SJCRH30 (cell line): ENCODE measurements around the gene WDFY2. TPM values are rescaled to one million over a fixed set of nuclear protein-coding genes. Genes with fewer than 3 reads are reported as not detected.

Experiments used
- DNase-seq, 2 experiments: peaks; one replicate each; pipeline ENCODE4 v3.0.0-alpha.2; 2015 to 2020
- H3K27ac ChIP-seq: fragments of 250-450 bp; sonication (Bioruptor Pico); 2 replicates; pipeline ENCODE4 v1.5.1; 2020; ENCODE audit warnings: mild to moderate bottlenecking, moderate library complexity
- H3K27me3 ChIP-seq: fragments of 250-450 bp; sonication (Bioruptor Pico); 2 replicates; pipeline ENCODE4 v1.5.1; 2020; ENCODE audit warnings: mild to moderate bottlenecking, moderate library complexity
- H3K36me3 ChIP-seq: fragments of 250-450 bp; sonication (Bioruptor Pico); 2 replicates; pipeline ENCODE4 v1.5.1; 2020; ENCODE audit warnings: mild to moderate bottlenecking, moderate library complexity
- H3K4me1 ChIP-seq: fragments of 250-450 bp; sonication (Bioruptor Pico); 2 replicates; pipeline ENCODE4 v1.5.1; 2020; ENCODE audit warnings: mild to moderate bottlenecking, moderate library complexity
- H3K4me3 ChIP-seq: fragments of 250-450 bp; sonication (Bioruptor Pico); 2 replicates; pipeline ENCODE4 v1.5.1; 2020; ENCODE audit warnings: mild to moderate bottlenecking, moderate library complexity
- H3K9me3 ChIP-seq: fragments of 250-450 bp; sonication (Bioruptor Pico); replicated peaks from 2 replicates; pipeline ENCODE4 v1.5.1; 2020; ENCODE audit warnings: mild to moderate bottlenecking, moderate library complexity
- total RNA-seq: library from RNA; depleted of rRNA; stranded (reverse); fragments of >200 nt; shearing (Covaris generic); gene quantifications from 2 replicates; pipeline ENCODE4 v1.2.3, GENCODE V29; 2014

WDFY2 gene
- total RNA-seq, 1 experiment from 2014 or later = 13.2 TPM

GRCh38 chr13:51768378-51768921 lies 184.2 kb downstream of the WDFY2 start:
- Histone ChIP-seq H3K27ac (no peak overlapping the region), H3K4me1 (peaks cover 21% of the 10 kb centered on the region), H3K9me3 (no peaks in the 10 kb centered on the region), H3K4me3 (no peak overlapping the region), H3K27me3 (no peaks in the 10 kb centered on the region), H3K36me3 (no peaks in the 10 kb centered on the region)
- DNase-seq = no peak

- no peaks in the 10 kb centered on the region for H3K36me3 ChIP-seq
- peaks cover 16% of the 10 kb centered on the region for H3K4me1 ChIP-seq
- DNase-seq = no peak
- no peaks in the 10 kb centered on the region for H3K9me3 ChIP-seq
- no peak overlapping the region for H3K27ac ChIP-seq
- H3K27me3 ChIP-seq = no peaks in the 10 kb centered on the region
- no peak overlapping the region for H3K4me3 ChIP-seq
Observed at GRCh38 chr13:51768976-51769375, 184.7 kb downstream of the WDFY2 start.

- H3K9me3 ChIP-seq = no peaks in the 10 kb centered on the region
- H3K27me3 ChIP-seq = no peaks in the 10 kb centered on the region
- no peak overlapping the region for H3K27ac ChIP-seq
- H3K36me3 ChIP-seq = no peaks in the 10 kb centered on the region
- H3K4me1 ChIP-seq = peaks cover 12% of the 10 kb centered on the region
- no peak for DNase-seq
- no peak overlapping the region for H3K4me3 ChIP-seq
Observed at GRCh38 chr13:51769455-51770127, 185.3 kb downstream of the WDFY2 start.

- Histone ChIP-seq H3K4me1 (peaks cover 9% of the 10 kb centered on the region), H3K27me3 (no peaks in the 10 kb centered on the region), H3K36me3 (no peaks in the 10 kb centered on the region), H3K27ac (no peak overlapping the region), H3K4me3 (no peak overlapping the region), H3K9me3 (no peaks in the 10 kb centered on the region)
- DNase-seq = no peak
Observed at GRCh38 chr13:51770160-51770559, 185.9 kb downstream of the WDFY2 start.

- no peak for DNase-seq
- H3K4me3 ChIP-seq = no peak overlapping the region
- peaks cover 2% of the 10 kb centered on the region; the same call in 1 of the 2 replicates for H3K4me1 ChIP-seq
- H3K36me3 ChIP-seq = no peaks in the 10 kb centered on the region
- H3K27me3 ChIP-seq = no peaks in the 10 kb centered on the region
- no peak overlapping the region for H3K27ac ChIP-seq
- H3K9me3 ChIP-seq = no peaks in the 10 kb centered on the region
Observed at GRCh38 chr13:51770681-51771417, 186.6 kb downstream of the WDFY2 start.

GRCh38 chr13:51771418-51772104 lies 187.3 kb downstream of the WDFY2 start:
- no peak for DNase-seq
- Histone ChIP-seq H3K4me3 (no peak overlapping the region), H3K9me3 (no peaks in the 10 kb centered on the region), H3K27me3 (no peaks in the 10 kb centered on the region), H3K36me3 (no peaks in the 10 kb centered on the region), H3K4me1 (no peaks in the 10 kb centered on the region), H3K27ac (no peak overlapping the region)

- Histone ChIP-seq H3K4me1 (no peaks in the 10 kb centered on the region), H3K9me3 (no peaks in the 10 kb centered on the region), H3K36me3 (no peaks in the 10 kb centered on the region), H3K27ac (no peak overlapping the region), H3K27me3 (no peaks in the 10 kb centered on the region), H3K4me3 (no peak overlapping the region)
- no peak for DNase-seq
Observed at GRCh38 chr13:51772105-51772455, 187.8 kb downstream of the WDFY2 start.

GRCh38 chr13:51772781-51773180 lies 188.5 kb downstream of the WDFY2 start:
- H3K36me3 ChIP-seq = no peaks in the 10 kb centered on the region
- no peak overlapping the region for H3K27ac ChIP-seq
- no peaks in the 10 kb centered on the region for H3K27me3 ChIP-seq
- no peaks in the 10 kb centered on the region for H3K9me3 ChIP-seq
- DNase-seq = no peak
- no peak overlapping the region for H3K4me3 ChIP-seq
- no peaks in the 10 kb centered on the region for H3K4me1 ChIP-seq

GRCh38 chr13:51773515-51773914 lies 189.3 kb downstream of the WDFY2 start:
- Histone ChIP-seq H3K4me1 (peaks cover 7% of the 10 kb centered on the region; the same call in 1 of the 2 replicates), H3K27me3 (no peaks in the 10 kb centered on the region), H3K4me3 (no peak overlapping the region), H3K9me3 (no peaks in the 10 kb centered on the region), H3K27ac (no peak overlapping the region), H3K36me3 (no peaks in the 10 kb centered on the region)
- no peak for DNase-seq

GRCh38 chr13:51776179-51776578 lies 191.9 kb downstream of the WDFY2 start:
- H3K27ac ChIP-seq = no peak overlapping the region
- H3K36me3 ChIP-seq = no peaks in the 10 kb centered on the region

GRCh38 chr13:51777921-51778320 lies 193.7 kb downstream of the WDFY2 start:
- H3K27ac ChIP-seq = no peak overlapping the region
- no peak overlapping the region for H3K4me3 ChIP-seq
- peaks cover 13% of the 10 kb centered on the region; the same call in 1 of the 2 replicates for H3K4me1 ChIP-seq
- no peaks in the 10 kb centered on the region for H3K36me3 ChIP-seq
- H3K27me3 ChIP-seq = no peaks in the 10 kb centered on the region
- no peak for DNase-seq
- no peaks in the 10 kb centered on the region for H3K9me3 ChIP-seq

More at GRCh38 chr13:51776179-51776578, 191.9 kb downstream of the WDFY2 start:
- DNase-seq = no peak
- no peaks in the 10 kb centered on the region for H3K9me3 ChIP-seq
- no peaks in the 10 kb centered on the region for H3K27me3 ChIP-seq
- peaks cover 13% of the 10 kb centered on the region; the same call in 1 of the 2 replicates for H3K4me1 ChIP-seq
- H3K4me3 ChIP-seq = no peak overlapping the region

- Histone ChIP-seq H3K27me3 (no peaks in the 10 kb centered on the region), H3K4me1 (peaks cover 13% of the 10 kb centered on the region; the same call in 1 of the 2 replicates), H3K4me3 (no peak overlapping the region), H3K36me3 (no peaks in the 10 kb centered on the region), H3K27ac (no peak overlapping the region), H3K9me3 (no peaks in the 10 kb centered on the region)
- DNase-seq = peak in 1 of 2 experiments; percentile 28
Observed at GRCh38 chr13:51778392-51778791, 194.1 kb downstream of the WDFY2 start.

- no peak overlapping the region for H3K27ac ChIP-seq
- no peak for DNase-seq
- peaks cover 13% of the 10 kb centered on the region; the same call in 1 of the 2 replicates for H3K4me1 ChIP-seq
- no peak overlapping the region for H3K4me3 ChIP-seq
- no peaks in the 10 kb centered on the region for H3K27me3 ChIP-seq
- H3K9me3 ChIP-seq = no peaks in the 10 kb centered on the region
- H3K36me3 ChIP-seq = no peaks in the 10 kb centered on the region
Observed at GRCh38 chr13:51780099-51780498, 195.8 kb downstream of the WDFY2 start.

- H3K4me3 ChIP-seq = no peak overlapping the region
- H3K9me3 ChIP-seq = no peaks in the 10 kb centered on the region
- H3K27ac ChIP-seq = no peak overlapping the region
- no peaks in the 10 kb centered on the region for H3K36me3 ChIP-seq
- peaks cover 20% of the 10 kb centered on the region for H3K4me1 ChIP-seq
- DNase-seq = peak; percentile 18 to 40
- no peaks in the 10 kb centered on the region for H3K27me3 ChIP-seq
Observed at GRCh38 chr13:51781246-51782022, 197.2 kb downstream of the WDFY2 start.
